Measurements from ENCODE around the gene GBP6.

Gene GBP6

DNA sequence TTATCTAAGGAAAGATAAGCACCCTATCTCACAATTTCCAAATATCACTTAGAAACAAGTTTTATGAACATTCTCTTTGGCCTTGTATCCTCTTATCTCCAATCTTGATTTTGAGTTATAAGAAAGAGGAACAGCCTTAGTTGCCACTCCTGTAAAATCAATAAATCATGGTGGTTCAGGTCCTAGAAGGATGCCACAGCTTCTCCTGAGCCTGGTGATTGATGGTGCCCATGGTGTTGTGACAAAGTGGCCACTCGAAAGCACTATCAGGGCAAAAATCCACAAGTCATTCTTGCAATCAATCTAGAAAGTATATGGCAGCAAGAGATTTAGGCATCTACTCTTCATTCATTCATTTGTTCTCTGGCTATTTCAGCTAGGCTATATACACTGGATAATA lies 27.8 kb downstream of the GBP6 start:
- no peak for ATAC-seq
- no peak for TF ChIP-seq TOX (CRISPR knock-in tag; IDR thresholded peaks at IDR 0.05; ENCODE audit: borderline replicate concordance)
- no peak for TF ChIP-seq RARB (CRISPR knock-in tag; IDR thresholded peaks at IDR 0.05)
- no peak for TF ChIP-seq GLIS3 (CRISPR knock-in tag; IDR thresholded peaks at IDR 0.05)
- TF ChIP-seq PPARA (CRISPR knock-in tag; IDR thresholded peaks at IDR 0.05; ENCODE audit: borderline replicate concordance) = no peak
- no peak for TF ChIP-seq TCF4 (CRISPR knock-in tag; IDR thresholded peaks at IDR 0.05; ENCODE audit: borderline replicate concordance)
- TF ChIP-seq, protein P1, sequence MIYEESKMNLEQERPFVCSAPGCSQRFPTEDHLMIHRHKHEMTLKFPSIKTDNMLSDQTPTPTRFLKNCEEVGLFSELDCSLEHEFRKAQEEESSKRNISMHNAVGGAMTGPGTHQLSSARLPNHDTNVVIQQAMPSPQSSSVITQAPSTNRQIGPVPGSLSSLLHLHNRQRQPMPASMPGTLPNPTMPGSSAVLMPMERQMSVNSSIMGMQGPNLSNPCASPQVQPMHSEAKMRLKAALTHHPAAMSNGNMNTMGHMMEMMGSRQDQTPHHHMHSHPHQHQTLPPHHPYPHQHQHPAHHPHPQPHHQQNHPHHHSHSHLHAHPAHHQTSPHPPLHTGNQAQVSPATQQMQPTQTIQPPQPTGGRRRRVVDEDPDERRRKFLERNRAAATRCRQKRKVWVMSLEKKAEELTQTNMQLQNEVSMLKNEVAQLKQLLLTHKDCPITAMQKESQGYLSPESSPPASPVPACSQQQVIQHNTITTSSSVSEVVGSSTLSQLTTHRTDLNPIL (CRISPR knock-in tag; IDR thresholded peaks at IDR 0.05; ENCODE audit: low read depth) = no peak
- no peak for TF ChIP-seq ZFP30 (CRISPR knock-in tag; IDR thresholded peaks at IDR 0.05)
- TF ChIP-seq ISL1 (CRISPR knock-in tag; IDR thresholded peaks at IDR 0.05) = no peak
- TF ChIP-seq, protein P2, sequence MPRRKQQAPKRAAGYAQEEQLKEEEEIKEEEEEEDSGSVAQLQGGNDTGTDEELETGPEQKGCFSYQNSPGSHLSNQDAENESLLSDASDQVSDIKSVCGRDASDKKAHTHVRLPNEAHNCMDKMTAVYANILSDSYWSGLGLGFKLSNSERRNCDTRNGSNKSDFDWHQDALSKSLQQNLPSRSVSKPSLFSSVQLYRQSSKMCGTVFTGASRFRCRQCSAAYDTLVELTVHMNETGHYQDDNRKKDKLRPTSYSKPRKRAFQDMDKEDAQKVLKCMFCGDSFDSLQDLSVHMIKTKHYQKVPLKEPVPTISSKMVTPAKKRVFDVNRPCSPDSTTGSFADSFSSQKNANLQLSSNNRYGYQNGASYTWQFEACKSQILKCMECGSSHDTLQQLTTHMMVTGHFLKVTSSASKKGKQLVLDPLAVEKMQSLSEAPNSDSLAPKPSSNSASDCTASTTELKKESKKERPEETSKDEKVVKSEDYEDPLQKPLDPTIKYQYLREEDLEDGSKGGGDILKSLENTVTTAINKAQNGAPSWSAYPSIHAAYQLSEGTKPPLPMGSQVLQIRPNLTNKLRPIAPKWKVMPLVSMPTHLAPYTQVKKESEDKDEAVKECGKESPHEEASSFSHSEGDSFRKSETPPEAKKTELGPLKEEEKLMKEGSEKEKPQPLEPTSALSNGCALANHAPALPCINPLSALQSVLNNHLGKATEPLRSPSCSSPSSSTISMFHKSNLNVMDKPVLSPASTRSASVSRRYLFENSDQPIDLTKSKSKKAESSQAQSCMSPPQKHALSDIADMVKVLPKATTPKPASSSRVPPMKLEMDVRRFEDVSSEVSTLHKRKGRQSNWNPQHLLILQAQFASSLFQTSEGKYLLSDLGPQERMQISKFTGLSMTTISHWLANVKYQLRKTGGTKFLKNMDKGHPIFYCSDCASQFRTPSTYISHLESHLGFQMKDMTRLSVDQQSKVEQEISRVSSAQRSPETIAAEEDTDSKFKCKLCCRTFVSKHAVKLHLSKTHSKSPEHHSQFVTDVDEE (CRISPR knock-in tag; IDR thresholded peaks at IDR 0.05) = no peak
- no peak for TF ChIP-seq ZC3H10 (CRISPR knock-in tag; IDR thresholded peaks at IDR 0.05)
- TF ChIP-seq, protein P3, sequence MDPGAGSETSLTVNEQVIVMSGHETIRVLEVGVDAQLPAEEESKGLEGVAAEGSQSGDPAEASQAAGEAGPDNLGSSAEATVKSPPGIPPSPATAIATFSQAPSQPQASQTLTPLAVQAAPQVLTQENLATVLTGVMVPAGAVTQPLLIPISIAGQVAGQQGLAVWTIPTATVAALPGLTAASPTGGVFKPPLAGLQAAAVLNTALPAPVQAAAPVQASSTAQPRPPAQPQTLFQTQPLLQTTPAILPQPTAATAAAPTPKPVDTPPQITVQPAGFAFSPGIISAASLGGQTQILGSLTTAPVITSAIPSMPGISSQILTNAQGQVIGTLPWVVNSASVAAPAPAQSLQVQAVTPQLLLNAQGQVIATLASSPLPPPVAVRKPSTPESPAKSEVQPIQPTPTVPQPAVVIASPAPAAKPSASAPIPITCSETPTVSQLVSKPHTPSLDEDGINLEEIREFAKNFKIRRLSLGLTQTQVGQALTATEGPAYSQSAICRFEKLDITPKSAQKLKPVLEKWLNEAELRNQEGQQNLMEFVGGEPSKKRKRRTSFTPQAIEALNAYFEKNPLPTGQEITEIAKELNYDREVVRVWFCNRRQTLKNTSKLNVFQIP (CRISPR knock-in tag; IDR thresholded peaks at IDR 0.05; ENCODE audit: borderline replicate concordance, low read depth) = no peak
- no peak for TF ChIP-seq ESRRG (CRISPR knock-in tag; IDR thresholded peaks at IDR 0.05)
- no peak for TF ChIP-seq ZNF8 (CRISPR knock-in tag; IDR thresholded peaks at IDR 0.05)
- no peak for TF ChIP-seq ZFP3 (CRISPR knock-in tag; IDR thresholded peaks at IDR 0.05)
- no peak for TF ChIP-seq ZNF70 (CRISPR knock-in tag; IDR thresholded peaks at IDR 0.05)
- TF ChIP-seq SNAI2 (CRISPR knock-in tag; IDR thresholded peaks at IDR 0.05) = no peak
- TF ChIP-seq, protein P4, sequence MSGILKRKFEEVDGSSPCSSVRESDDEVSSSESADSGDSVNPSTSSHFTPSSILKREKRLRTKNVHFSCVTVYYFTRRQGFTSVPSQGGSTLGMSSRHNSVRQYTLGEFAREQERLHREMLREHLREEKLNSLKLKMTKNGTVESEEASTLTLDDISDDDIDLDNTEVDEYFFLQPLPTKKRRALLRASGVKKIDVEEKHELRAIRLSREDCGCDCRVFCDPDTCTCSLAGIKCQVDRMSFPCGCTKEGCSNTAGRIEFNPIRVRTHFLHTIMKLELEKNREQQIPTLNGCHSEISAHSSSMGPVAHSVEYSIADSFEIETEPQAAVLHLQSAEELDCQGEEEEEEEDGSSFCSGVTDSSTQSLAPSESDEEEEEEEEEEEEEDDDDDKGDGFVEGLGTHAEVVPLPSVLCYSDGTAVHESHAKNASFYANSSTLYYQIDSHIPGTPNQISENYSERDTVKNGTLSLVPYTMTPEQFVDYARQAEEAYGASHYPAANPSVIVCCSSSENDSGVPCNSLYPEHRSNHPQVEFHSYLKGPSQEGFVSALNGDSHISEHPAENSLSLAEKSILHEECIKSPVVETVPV (CRISPR knock-in tag; IDR thresholded peaks at IDR 0.05) = no peak
- no peak for TF ChIP-seq ARNTL (CRISPR knock-in tag; IDR thresholded peaks at IDR 0.05; ENCODE audit: borderline replicate concordance, low read depth)
- no peak for TF ChIP-seq CSDC2 (CRISPR knock-in tag; IDR thresholded peaks at IDR 0.05)

DNA sequence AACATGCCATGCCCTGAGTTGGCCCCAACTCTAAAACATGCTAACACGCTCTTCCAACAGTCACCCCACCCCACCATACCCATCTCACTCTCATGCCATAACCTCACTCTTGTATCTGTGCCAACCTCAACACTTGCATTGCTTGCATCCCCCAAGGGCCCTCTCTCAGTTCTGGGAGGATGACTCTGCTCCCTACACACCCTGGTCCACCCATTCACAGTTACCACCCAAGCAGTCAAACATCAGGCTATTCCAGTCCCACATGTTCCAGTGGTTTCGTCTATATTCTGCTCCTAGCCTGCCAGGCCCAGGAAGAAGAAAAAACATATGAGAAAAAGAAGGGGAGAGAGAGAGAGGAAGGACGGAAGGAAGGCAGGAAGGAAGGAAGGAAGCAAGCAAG lies 31.0 kb downstream of the GBP6 start:
- TF ChIP-seq TOX (CRISPR knock-in tag; IDR thresholded peaks at IDR 0.05; ENCODE audit: borderline replicate concordance) (no peak), CSDC2 (CRISPR knock-in tag; IDR thresholded peaks at IDR 0.05) (no peak), ZNF565 (CRISPR knock-in tag; conservative IDR thresholded peaks at IDR 0.05; ENCODE audit: low read depth) (no peak), PPARA (CRISPR knock-in tag; IDR thresholded peaks at IDR 0.05; ENCODE audit: borderline replicate concordance) (no peak), ISL1 (CRISPR knock-in tag; IDR thresholded peaks at IDR 0.05) (no peak), TCF4 (CRISPR knock-in tag; IDR thresholded peaks at IDR 0.05; ENCODE audit: borderline replicate concordance) (no peak), GLIS3 (CRISPR knock-in tag; IDR thresholded peaks at IDR 0.05) (no peak)
- TF ChIP-seq, protein P2 (CRISPR knock-in tag; IDR thresholded peaks at IDR 0.05) = no peak
- TF ChIP-seq, protein P1 (CRISPR knock-in tag; IDR thresholded peaks at IDR 0.05; ENCODE audit: low read depth) = no peak
- TF ChIP-seq, protein P4 (CRISPR knock-in tag; IDR thresholded peaks at IDR 0.05) = no peak
- TF ChIP-seq, protein P3 (CRISPR knock-in tag; IDR thresholded peaks at IDR 0.05; ENCODE audit: borderline replicate concordance, low read depth) = no peak
- no peak for ATAC-seq
